Cardiac muscle cell (in vitro differentiated cells and primary cell): ENCODE measurements around the gene THRSP. TPM values are rescaled to one million over a fixed set of nuclear protein-coding genes. Genes with fewer than 3 reads are reported as not detected.
A peak's percentile ranks its signal among the peaks of the same experiment; 100 is the strongest.

ENCODE experiments used
- DNase-seq, 2 donors: peaks; one replicate each; pipeline versions ENCODE4 v3.0.0 to v3.0.0-alpha.2; 2010 to 2017; ENCODE audit warnings: low read depth in 1 of 2, low spot score in 1 of 2
- H3K27ac ChIP-seq: fragments of 200-600 bp; sonication (generic); 2 replicates; pipeline ENCODE4 v1.5.1; 2016
- H3K27me3 ChIP-seq: fragments of 200-600 bp; sonication (generic); 2 replicates; pipeline ENCODE4 v1.6.0; 2016; ENCODE audit warnings: control low read depth
- H3K36me3 ChIP-seq: fragments of 200-600 bp; sonication (generic); 2 replicates; pipeline ENCODE4 v1.5.1; 2016; ENCODE audit warnings: control low read depth
- H3K4me1 ChIP-seq: fragments of 200-600 bp; sonication (generic); 2 replicates; pipeline ENCODE4 v1.8.1; 2017; ENCODE audit warnings: low read depth, mild to moderate bottlenecking, mixed run types
- H3K4me3 ChIP-seq: fragments of 200-600 bp; sonication (generic); 2 replicates; pipeline ENCODE4 v1.5.1; 2016; ENCODE audit warnings: mild to moderate bottlenecking
- H3K9me3 ChIP-seq: fragments of 200-600 bp; sonication (generic); 2 replicates; pipeline ENCODE4 v1.5.1; 2017; ENCODE audit warnings: low read depth, mild to moderate bottlenecking, control low read depth
- CTCF ChIP-seq: IDR thresholded peaks from 2 replicates; pipeline ENCODE4 v1.5.1; 2012; ENCODE audit warnings: low read depth, mild to moderate bottlenecking, low read length
- polyA plus RNA-seq: library from polyadenylated mRNA; unstranded; fragments of >200 nt; fragmentation: Nextera tagmentation; extraction: Ambion mirVana; gene quantifications from 2 replicates; pipeline ENCODE4 v1.2.1, GENCODE V29; 2016
- total RNA-seq: library from RNA; depleted of rRNA; stranded (reverse); fragments of >200 nt; gene quantifications from 2 replicates; pipeline ENCODE4 v1.2.3, GENCODE V29; 2016

THRSP gene
- total and polyA plus RNA-seq, 2 experiments from 2014 or later, result not detected

GRCh38 chr11:78097666-78098385 lies 34.2 kb downstream of the THRSP start:
- H3K27me3 ChIP-seq, result no peaks in the 10 kb centered on the region
- DNase-seq, result no peak
- no peak overlapping the region for H3K27ac ChIP-seq
- H3K36me3 ChIP-seq, result no peaks in the 10 kb centered on the region
- H3K4me1 ChIP-seq, result no peaks in the 10 kb centered on the region
- H3K9me3 ChIP-seq, result no peaks in the 10 kb centered on the region
- no peak overlapping the region for H3K4me3 ChIP-seq
- TF ChIP-seq CTCF, result no peak

GRCh38 chr11:78099666-78100065 lies 36.0 kb downstream of the THRSP start:
- Histone ChIP-seq H3K27ac (no peak overlapping the region), H3K27me3 (no peaks in the 10 kb centered on the region), H3K4me3 (no peak overlapping the region), H3K36me3 (peaks cover 10% of the 10 kb centered on the region), H3K9me3 (no peaks in the 10 kb centered on the region), H3K4me1 (no peaks in the 10 kb centered on the region)
- no peak for DNase-seq
- TF ChIP-seq CTCF, result no peak

DNA sequence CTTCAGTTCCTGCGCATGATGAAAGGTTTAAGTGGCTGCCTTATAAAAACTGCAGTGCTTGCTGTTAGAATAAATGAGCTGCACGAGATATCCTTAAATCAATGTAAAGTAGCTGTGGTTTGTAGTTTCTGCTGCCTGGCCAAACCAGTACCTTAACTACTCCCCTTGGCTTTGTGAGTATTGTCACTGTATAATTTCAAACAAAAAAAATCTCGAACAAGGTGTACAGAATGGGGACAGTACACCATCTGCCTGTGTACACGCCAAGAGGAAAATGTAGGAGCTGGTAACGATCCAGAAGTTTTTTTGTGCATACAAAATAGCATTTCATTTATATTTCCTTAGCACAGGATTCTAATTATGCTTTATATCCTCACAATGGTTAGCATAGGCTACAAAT lies 36.6 kb downstream of the THRSP start:
- Histone ChIP-seq H3K36me3 (peaks cover 10% of the 10 kb centered on the region), H3K9me3 (no peaks in the 10 kb centered on the region), H3K27ac (no peak overlapping the region), H3K4me3 (no peak overlapping the region), H3K27me3 (no peaks in the 10 kb centered on the region), H3K4me1 (no peaks in the 10 kb centered on the region)
- DNase-seq, result peak in 1 of 2 donors; percentile 40
- no peak for TF ChIP-seq CTCF

DNA sequence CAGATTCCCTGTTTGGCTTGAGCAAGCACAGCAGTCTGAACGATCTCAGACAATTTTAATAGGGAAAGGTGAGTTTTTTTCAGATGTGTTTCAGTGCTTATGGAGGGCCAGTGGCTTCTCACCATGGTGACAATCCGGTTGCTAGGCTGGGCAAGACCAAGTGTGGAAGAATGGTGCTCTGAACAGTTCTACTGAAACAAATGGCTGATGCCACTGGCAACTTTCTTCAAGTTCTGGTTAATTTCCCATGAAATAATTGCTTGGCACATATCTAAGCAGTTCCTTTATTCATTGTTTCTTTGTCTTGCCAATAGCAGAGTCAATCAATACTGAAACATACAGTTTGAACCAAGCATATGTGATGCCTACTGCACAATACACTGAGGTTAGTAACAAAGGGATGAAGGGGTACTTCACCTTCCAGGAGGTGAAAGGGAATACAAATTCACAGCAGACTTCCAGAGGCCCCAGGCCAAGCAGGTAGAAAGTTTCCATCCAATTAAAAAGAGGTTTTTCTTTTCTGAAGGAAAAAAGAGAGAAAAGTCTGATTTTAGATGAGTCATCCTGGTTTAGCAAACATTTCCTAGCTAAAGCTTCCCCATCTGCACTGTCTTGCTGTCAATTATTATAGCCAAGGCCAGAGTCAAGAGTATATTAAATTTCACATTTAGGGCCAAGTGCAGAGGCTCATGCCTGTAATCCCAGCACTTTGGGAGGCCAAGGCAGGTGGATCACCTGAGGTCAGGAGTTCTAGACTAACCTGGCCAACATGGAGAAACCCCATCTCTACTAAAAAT lies 37.2 kb downstream of the THRSP start:
- Histone ChIP-seq H3K4me3 (no peak overlapping the region), H3K27ac (no peak overlapping the region), H3K36me3 (peaks cover 10% of the 10 kb centered on the region), H3K4me1 (no peaks in the 10 kb centered on the region), H3K27me3 (no peaks in the 10 kb centered on the region), H3K9me3 (no peaks in the 10 kb centered on the region)
- TF ChIP-seq CTCF, result no peak
- DNase-seq, result no peak

- Histone ChIP-seq H3K27me3 (no peaks in the 10 kb centered on the region), H3K9me3 (no peaks in the 10 kb centered on the region), H3K4me3 (no peak overlapping the region), H3K36me3 (peaks cover 24% of the 10 kb centered on the region), H3K27ac (no peak overlapping the region), H3K4me1 (no peaks in the 10 kb centered on the region)
- TF ChIP-seq CTCF, result no peak
- DNase-seq, result no peak
Observed at GRCh38 chr11:78109081-78110015, 45.7 kb downstream of the THRSP start.
